DND-41 (cell line): Measurements from ENCODE around the gene OASL.

ENCODE experiments used
- ATAC-seq: fragments of 200-7000 bp; cut with Tn5 transposase; 3 replicates; pipeline ENCODE4 v1.9.1; 2021; ENCODE audit warnings: low read depth; ENCODE audit not compliant: insufficient read depth
- DNase-seq: peaks from one replicate; pipeline ENCODE4 v3.0.0-alpha.2; 2020
- H2AFZ ChIP-seq: 2 replicates; pipeline ENCODE4 v1.6.0; 2012; ENCODE audit warnings: low read depth, low read length
- H3K27ac ChIP-seq: 2 replicates; pipeline ENCODE4 v1.5.1; 2012; ENCODE audit warnings: low read length, inconsistent platforms
- H3K27me3 ChIP-seq: fragments of 200-600 bp; sonication (generic); 2 replicates; pipeline ENCODE4 v1.6.0; 2012; ENCODE audit warnings: low read length, mild to moderate bottlenecking, inconsistent platforms; ENCODE audit not compliant: insufficient read depth, poor library complexity
- H3K36me3 ChIP-seq: 2 replicates; pipeline ENCODE4 v1.5.1; 2012; ENCODE audit warnings: low read length, inconsistent platforms; ENCODE audit not compliant: insufficient read depth
- H3K4me1 ChIP-seq: 2 replicates; pipeline ENCODE4 v1.5.1; 2012; ENCODE audit warnings: mild to moderate bottlenecking, low read length; ENCODE audit not compliant: insufficient read depth
- H3K4me2 ChIP-seq: 2 replicates; pipeline ENCODE4 v1.6.0; 2012; ENCODE audit warnings: mild to moderate bottlenecking, moderate library complexity, low read length, inconsistent platforms; ENCODE audit not compliant: insufficient read depth
- H3K4me3 ChIP-seq, 2 experiments: fragments of 200-600 bp in 1 of 2; shearing (Covaris generic) in 1 of 2; 2 replicates each; pipeline ENCODE4 v1.5.1; 2012 to 2016; ENCODE audit warnings: inconsistent platforms in 2 of 2, low read length in 2 of 2, mild to moderate bottlenecking in 2 of 2, low read depth in 1 of 2, moderate library complexity in 1 of 2
- H3K79me2 ChIP-seq: 2 replicates; pipeline ENCODE4 v1.6.0; 2012; ENCODE audit warnings: low read length, inconsistent platforms; ENCODE audit not compliant: insufficient read depth
- H3K9ac ChIP-seq: 2 replicates; pipeline ENCODE4 v1.6.0; 2012; ENCODE audit warnings: low read depth, mild to moderate bottlenecking, inconsistent platforms, low read length, moderate library complexity
- H3K9me3 ChIP-seq: 2 replicates; pipeline ENCODE4 v1.5.1; 2012; ENCODE audit warnings: low read length, moderate library complexity, mild to moderate bottlenecking, inconsistent platforms; ENCODE audit not compliant: insufficient read depth, severe bottlenecking
- H4K20me1 ChIP-seq: 2 replicates; pipeline ENCODE4 v1.6.0; 2012; ENCODE audit warnings: low read length; ENCODE audit not compliant: insufficient read depth
- EZH2 ChIP-seq: IDR thresholded peaks from 3 replicates; pipeline ENCODE4 v1.6.1; 2012; ENCODE audit warnings: borderline replicate concordance, low read depth, mild to moderate bottlenecking, moderate library complexity, low read length, inconsistent platforms; ENCODE audit not compliant: severe bottlenecking
- TF ChIP-seq, protein P1 (sequence below): IDR thresholded peaks from 2 replicates; pipeline ENCODE4 v1.5.1; 2012; ENCODE audit warnings: borderline replicate concordance, low read length, moderate library complexity, mild to moderate bottlenecking; ENCODE audit not compliant: poor library complexity, severe bottlenecking; ENCODE audit errors: extremely low read depth

Gene OASL

DNA sequence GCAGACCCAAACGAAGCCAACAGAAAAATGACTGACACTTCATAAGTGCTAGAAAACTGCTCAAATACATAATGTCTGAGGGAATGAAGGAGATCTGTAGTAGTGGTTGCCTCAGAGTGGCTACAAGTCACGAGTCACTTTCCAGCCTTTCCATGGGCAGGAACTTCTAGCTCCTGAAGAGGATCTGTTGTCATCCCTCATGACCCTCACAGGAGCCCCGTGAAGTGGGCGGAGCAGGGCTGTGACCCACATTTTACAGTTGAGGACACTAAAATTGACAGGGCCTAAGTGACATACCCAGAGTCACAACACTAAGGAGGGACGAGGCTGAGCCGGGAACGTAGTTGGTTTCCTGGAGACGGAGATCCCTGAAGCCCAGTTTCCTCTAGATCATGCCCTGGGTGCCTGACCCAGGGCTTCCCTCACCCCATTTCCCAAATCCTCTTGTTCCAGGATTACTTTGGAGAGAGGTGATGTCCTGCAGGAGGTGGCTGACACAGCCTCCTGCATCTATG is 47.8 kb upstream of the OASL start:
- no peaks in the 10 kb centered on the region for H3K79me2 ChIP-seq
- no peak for ATAC-seq
- H3K27me3 ChIP-seq, result no peaks in the 10 kb centered on the region
- no peak for TF ChIP-seq EZH2
- H3K9me3 ChIP-seq, result no peaks in the 10 kb centered on the region
- H2AFZ ChIP-seq, result no peak overlapping the region
- H3K4me3 ChIP-seq, result no peak overlapping the region
- DNase-seq, result no peak
- H3K4me1 ChIP-seq, result peaks cover 10% of the 10 kb centered on the region
- H3K36me3 ChIP-seq, result no peaks in the 10 kb centered on the region
- no peak overlapping the region for H3K9ac ChIP-seq
- H3K4me2 ChIP-seq, result no peak overlapping the region
- H4K20me1 ChIP-seq, result no peaks in the 10 kb centered on the region
- H3K27ac ChIP-seq, result no peak overlapping the region

DNA sequence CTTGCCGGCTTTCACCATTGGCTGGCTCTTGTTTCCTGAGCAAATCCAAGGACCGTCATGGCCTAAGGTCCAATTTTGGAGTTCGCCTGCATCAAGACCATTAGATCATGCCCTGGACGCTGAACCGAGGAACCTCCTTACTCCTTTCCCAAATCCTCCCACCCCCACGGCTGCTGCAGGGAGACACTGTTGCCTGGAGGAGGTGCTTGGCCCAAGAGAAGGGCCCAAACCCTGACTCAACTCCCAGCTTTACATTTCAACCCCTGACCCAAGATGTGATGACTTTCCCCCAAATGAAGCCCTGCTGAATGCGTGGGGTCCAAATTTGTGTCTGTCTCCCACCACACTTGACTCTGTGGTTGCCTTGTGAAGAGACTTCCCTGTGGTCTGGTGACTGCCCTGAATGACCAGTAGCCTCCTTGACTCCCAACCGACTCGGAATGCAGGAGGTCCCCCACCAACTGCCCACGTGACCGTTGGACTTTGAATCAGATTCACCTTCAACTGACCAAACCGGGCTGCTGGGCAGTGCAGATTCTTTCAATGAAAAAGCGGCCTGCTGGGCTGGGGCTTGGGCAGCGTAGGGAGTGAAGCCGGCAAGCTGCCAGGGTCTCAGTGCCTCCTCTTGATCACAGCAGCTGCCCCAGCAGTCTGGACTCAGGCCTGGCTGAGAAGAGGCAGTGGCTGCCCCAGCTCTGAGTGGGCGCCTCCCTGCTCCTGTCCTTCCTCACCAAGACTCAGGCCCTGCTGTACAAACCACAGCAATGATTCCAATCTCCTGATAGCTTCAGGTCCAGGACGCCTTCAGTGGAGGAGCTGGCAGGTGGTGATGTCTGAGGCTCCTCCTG is 46.7 kb upstream of the OASL start:
- no peak overlapping the region for H2AFZ ChIP-seq
- H3K79me2 ChIP-seq, result no peaks in the 10 kb centered on the region

DNA sequence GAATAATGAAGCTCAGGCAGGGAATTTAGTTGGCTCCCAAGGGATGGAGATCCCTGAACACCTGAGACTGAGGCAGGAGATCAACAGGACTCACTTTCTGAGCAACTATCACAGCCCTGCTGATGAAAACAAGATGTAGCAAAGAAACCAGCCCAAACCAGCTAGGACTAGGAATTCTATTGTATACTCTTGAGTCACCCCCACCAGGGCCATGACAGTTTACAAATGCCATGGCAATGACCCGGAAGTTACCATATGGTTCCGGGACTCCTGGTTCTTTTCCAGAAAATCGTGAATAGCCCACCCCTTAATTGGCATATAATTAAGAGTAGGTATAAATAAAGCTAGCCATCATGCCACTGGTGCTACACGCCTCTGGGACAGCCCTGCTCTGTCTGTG is 46.0 kb upstream of the OASL start:
- H4K20me1 ChIP-seq, result no peaks in the 10 kb centered on the region
- H3K4me3 ChIP-seq, result no peak overlapping the region
- DNase-seq (no peak), ATAC-seq (no peak)
- no peaks in the 10 kb centered on the region for H3K9me3 ChIP-seq
- no peaks in the 10 kb centered on the region for H3K36me3 ChIP-seq
- no peak overlapping the region for H3K4me2 ChIP-seq
- TF ChIP-seq, protein P1, sequence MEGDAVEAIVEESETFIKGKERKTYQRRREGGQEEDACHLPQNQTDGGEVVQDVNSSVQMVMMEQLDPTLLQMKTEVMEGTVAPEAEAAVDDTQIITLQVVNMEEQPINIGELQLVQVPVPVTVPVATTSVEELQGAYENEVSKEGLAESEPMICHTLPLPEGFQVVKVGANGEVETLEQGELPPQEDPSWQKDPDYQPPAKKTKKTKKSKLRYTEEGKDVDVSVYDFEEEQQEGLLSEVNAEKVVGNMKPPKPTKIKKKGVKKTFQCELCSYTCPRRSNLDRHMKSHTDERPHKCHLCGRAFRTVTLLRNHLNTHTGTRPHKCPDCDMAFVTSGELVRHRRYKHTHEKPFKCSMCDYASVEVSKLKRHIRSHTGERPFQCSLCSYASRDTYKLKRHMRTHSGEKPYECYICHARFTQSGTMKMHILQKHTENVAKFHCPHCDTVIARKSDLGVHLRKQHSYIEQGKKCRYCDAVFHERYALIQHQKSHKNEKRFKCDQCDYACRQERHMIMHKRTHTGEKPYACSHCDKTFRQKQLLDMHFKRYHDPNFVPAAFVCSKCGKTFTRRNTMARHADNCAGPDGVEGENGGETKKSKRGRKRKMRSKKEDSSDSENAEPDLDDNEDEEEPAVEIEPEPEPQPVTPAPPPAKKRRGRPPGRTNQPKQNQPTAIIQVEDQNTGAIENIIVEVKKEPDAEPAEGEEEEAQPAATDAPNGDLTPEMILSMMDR, result no peak
- TF ChIP-seq EZH2, result no peak
- H3K9ac ChIP-seq, result no peak overlapping the region
- no peaks in the 10 kb centered on the region for H3K79me2 ChIP-seq
- H3K4me1 ChIP-seq, result peaks cover 10% of the 10 kb centered on the region
- H3K27me3 ChIP-seq, result no peaks in the 10 kb centered on the region
- no peak overlapping the region for H3K27ac ChIP-seq
- no peak overlapping the region for H2AFZ ChIP-seq

More for the DNA sequence above, 46.7 kb upstream of the OASL start:
- DNase-seq (no peak), ATAC-seq (no peak)
- Histone ChIP-seq H3K27ac (no peak overlapping the region), H3K4me1 (peaks cover 10% of the 10 kb centered on the region), H3K4me3 (no peak overlapping the region), H3K9ac (no peak overlapping the region), H3K27me3 (no peaks in the 10 kb centered on the region), H4K20me1 (no peaks in the 10 kb centered on the region), H3K36me3 (no peaks in the 10 kb centered on the region), H3K9me3 (no peaks in the 10 kb centered on the region), H3K4me2 (no peak overlapping the region)
- no peak for TF ChIP-seq EZH2
- TF ChIP-seq, protein P1, result no peak

GRCh38 chr12:121084229-121084628 is 45.2 kb upstream of the OASL start:
- no peaks in the 10 kb centered on the region for H3K36me3 ChIP-seq
- no peak for ATAC-seq
- no peak for DNase-seq
- H3K4me1 ChIP-seq, result peaks cover 10% of the 10 kb centered on the region
- no peaks in the 10 kb centered on the region for H3K9me3 ChIP-seq
- no peak overlapping the region for H2AFZ ChIP-seq
- H3K4me2 ChIP-seq, result no peak overlapping the region
- no peaks in the 10 kb centered on the region for H3K27me3 ChIP-seq
- no peak overlapping the region for H3K27ac ChIP-seq
- TF ChIP-seq EZH2, result no peak
- TF ChIP-seq, protein P1, result no peak
- no peak overlapping the region for H3K9ac ChIP-seq
- no peak overlapping the region for H3K4me3 ChIP-seq
- no peaks in the 10 kb centered on the region for H3K79me2 ChIP-seq
- no peaks in the 10 kb centered on the region for H4K20me1 ChIP-seq
